NCI-H1048 (cell line): ENCODE measurements around the gene TTLL4.
A peak's percentile ranks its signal among the peaks of the same experiment; 100 is the strongest.
"Not testable (repeated sequence)": the region's sequence is repeated elsewhere in the genome, so short reads cannot be mapped to it uniquely, and the experiment has no call there.

Source experiments
- DNase-seq: peaks from one replicate; lab custom pipeline; 2025; lab: John Stamatoyannopoulos, UW

The TTLL4 gene

GRCh38 chr2:218710687-218711549 is at the start of gene TTLL4:
TSS of gene TTLL4 (plus strand) at chr2:218710835. CDS start at chr2:218737677, 26,842 bp downstream.
- peak; percentile 95 for DNase-seq

DNA sequence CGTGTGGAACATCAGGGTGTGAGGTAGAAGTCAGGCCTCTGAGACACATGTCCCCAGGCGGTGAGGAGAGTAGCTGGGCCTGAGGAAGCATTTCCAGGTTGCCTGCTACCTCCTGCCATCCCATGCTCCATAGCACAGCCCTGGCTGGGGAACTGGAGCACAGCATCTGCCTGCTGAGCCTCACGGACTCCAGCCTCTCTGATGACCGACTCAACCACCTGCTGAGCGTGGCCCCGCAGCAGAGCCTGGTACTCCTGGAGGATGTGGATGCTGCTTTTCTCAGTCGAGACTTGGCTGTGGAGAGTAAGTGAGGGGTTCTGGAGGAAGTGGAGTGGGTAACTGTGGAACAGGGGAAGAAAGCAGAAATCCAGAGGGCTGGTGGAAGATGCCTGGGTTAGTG is 48.3 kb upstream of the TTLL4 start:
- no peak for DNase-seq

- DNase-seq: no peak
Observed at GRCh38 chr2:218662827-218663226, 47.8 kb upstream of the TTLL4 start.

GRCh38 chr2:218663901-218664300 is 46.7 kb upstream of the TTLL4 start:
- no peak for DNase-seq

GRCh38 chr2:218664653-218665052 is 46.0 kb upstream of the TTLL4 start:
- DNase-seq: no peak

- DNase-seq: no peak
Observed at GRCh38 chr2:218671097-218671653, 39.5 kb upstream of the TTLL4 start.

DNA sequence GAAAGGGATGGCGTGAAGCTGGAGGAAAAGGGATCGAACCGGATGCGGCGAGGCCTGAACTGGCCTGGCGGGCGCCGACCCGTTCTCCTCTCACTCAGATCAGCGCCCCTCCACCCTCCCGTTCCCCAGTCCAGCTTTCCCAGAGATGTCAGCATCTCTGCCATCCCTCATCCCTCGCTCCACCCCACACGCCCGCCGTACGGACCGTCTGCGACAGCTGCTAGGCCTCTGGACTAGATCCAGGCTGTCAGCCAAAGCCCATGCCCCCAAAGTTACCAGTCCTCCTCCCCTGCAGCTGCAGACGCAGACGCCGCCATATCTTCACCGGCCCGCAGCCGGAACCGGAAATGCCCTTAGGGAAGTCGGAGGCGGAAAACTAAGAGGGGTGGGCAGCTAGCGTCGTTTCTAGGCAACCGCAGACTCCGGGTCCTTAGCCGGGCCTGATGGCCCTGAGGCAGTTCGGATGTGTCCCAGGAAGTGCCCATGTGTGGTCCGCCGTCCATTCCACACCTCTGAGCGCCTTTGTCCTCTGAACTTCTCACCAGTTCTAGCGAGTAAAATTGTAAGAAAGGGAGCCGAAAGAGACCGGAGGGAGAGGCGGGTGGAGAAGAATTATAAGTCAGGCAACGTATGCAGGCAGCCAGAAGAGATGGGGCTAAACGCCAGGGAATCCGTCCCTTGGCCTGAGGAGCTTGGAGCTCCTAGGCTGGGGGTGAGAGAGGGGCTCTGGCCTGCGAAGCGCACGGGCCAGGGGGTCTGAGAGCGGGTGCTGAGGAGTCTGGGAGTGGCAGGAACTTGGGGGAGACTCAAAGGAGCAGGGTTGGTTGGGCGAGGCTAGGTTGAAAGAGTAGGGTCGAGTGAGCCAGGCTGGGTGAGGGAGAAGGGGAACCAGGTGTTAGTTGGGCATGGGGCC is 38.7 kb upstream of the TTLL4 start, which contains the start of the genes RNF25 and STK36:
Gene RNF25 (minus strand): TSS at position 349 of the 913 bp plus-strand sequence. CDS start 32 bp downstream, at position 317.
Gene STK36 (plus strand): TSS at position 433 of the 913 bp plus-strand sequence. CDS start 744 bp downstream, outside the sequence.
- peak; percentile 69 for DNase-seq

DNA sequence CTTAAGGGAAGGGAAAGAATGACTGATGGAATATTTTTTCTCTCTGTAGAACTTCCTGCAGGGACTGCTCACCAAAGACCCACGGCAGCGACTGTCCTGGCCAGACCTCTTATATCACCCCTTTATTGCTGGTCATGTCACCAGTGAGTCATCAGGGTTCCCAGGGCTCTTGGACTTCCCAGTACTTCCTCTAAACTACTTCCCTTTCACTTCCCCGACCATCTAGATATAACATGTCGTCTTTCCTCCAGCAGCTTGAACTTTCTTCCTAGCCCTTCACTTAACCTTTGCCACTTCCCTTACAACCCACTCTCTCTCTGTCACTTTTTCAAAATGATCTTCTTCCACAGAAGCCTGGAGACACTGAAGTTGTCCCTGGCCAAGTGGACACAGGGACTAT is 31.5 kb upstream of the TTLL4 start:
- DNase-seq: no peak

DNA sequence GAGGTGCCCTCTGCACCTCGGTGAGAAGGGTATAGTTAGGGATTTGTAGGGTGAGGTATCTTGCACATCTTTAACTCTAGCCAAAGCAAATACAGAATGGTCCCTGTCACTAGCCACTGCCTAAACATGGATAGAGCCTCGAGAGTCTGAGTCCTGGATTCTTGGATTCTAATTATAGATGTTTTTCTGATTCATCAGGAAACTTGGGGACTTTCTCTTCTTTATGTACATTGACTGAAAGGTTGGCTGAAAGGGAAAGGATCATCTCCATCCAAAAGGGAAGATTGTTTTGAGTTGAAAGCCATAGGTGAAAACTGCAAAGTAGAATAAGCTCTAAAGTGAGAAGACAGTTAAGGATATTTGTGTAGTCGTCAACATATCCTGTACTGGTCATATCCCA is 30.6 kb upstream of the TTLL4 start:
- DNase-seq: no peak

DNA sequence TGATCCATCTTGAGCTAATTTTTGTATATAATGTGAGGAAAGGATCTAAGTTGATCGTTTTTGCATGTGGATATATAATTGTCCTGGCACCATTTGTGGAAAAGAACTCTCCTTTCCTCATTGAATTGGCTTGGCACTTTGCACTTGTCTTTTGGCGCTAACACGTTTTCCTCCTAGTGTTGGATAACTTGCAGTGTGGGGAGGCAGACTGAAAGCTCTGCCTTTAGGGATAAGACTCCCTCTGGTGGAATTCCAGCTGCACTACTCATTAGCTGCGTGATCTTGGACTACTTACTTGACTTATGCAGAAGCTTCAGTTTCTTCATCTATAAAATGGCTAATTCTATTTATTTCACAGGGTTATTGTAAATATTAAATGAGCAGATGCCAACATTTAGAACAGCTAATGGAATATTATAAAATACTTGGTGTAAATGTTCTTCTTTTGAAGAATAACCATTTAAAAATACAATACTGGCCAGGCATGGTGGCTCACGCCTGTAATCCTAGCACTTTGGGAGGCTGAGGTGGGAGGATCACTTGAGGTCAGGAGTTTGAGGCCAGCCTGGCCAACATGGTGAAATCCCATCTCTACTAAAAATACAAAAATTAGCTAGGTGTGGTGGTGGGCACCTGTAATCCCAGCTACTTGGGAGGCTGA is 23.1 kb upstream of the TTLL4 start:
- not testable (repeated sequence) for DNase-seq

- DNase-seq: no peak
Observed at GRCh38 chr2:218691234-218691633, 19.4 kb upstream of the TTLL4 start.

GRCh38 chr2:218694405-218695145 is 16.1 kb upstream of the TTLL4 start:
- DNase-seq: no peak

DNA sequence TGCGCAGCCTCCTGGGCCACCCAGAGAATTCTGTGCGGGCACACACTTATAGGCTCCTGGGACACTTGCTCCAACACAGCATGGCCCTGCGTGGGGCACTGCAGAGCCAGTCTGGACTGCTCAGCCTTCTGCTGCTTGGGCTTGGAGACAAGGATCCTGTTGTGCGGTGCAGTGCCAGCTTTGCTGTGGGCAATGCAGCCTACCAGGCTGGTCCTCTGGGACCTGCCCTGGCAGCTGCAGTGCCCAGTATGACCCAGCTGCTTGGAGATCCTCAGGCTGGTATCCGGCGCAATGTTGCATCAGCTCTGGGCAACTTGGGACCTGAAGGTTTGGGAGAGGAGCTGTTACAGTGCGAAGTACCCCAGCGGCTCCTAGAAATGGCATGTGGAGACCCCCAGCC is 11.8 kb upstream of the TTLL4 start:
- no peak for DNase-seq

GRCh38 chr2:218701806-218702205 is 8.8 kb upstream of the TTLL4 start:
- no peak for DNase-seq

DNA sequence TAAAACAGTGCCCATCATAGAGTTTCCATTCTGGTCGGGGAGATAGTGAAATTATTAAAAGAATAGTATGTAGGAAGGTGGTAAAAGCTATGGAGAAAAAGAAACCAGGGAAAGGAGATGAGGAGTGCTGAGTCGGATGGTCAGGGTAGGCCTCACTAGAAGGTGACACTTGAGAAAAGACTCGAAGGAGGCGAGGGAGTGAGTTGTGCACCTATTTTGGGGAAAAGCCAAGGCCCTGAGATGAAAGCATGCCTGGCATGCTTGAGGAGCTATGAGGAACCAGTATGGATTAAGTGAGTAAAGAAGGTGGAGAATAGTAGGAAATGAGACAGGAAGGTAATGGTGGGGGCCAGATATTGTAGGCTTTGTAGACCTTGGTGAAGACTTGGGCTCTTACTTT is 7.3 kb upstream of the TTLL4 start:
- DNase-seq: no peak

- DNase-seq: no peak
Observed at GRCh38 chr2:218708086-218708485, 2.5 kb upstream of the TTLL4 start.

- no peak for DNase-seq
Observed at GRCh38 chr2:218709908-218710307, 727 bp upstream of the TTLL4 start.

DNA sequence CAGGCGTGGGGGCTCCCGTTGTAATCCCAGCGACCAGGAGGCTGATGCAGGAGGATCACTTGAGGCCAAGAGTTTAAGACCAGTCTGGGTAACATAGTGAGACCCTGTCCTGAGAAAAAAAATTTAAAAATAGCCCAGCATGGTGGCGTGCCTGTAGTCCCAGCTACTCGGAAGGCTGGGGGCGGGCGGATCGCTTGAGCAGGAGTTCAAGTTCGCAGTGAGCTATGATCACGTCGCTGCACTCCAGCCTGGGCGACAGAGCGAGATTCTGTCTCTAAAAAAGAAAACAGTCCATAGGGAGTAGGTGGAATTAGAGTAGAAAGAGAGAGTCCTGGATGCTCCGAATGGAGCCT is 325 bp upstream of the TTLL4 start:
- DNase-seq: no peak

DNA sequence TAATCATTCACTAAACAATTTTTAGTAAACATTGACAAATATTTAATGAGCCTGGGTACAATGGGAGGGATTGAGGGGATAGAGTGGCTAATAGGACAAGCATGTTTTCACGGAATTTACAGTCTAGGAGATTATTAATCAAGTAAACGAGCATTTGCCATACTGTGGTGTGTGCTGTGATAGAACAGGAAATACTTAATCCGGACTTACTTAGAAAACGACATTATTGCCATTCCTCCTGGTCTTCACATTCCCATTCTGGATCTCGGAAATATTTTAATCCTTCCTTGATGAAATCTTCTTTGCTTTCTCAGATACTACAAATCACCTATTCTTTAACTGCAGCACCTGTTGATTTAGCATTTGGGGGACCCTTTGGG is 905 bp downstream of the TTLL4 start:
- no peak for DNase-seq

- DNase-seq: no peak
Observed at GRCh38 chr2:218713922-218714321, 3.3 kb downstream of the TTLL4 start.

DNA sequence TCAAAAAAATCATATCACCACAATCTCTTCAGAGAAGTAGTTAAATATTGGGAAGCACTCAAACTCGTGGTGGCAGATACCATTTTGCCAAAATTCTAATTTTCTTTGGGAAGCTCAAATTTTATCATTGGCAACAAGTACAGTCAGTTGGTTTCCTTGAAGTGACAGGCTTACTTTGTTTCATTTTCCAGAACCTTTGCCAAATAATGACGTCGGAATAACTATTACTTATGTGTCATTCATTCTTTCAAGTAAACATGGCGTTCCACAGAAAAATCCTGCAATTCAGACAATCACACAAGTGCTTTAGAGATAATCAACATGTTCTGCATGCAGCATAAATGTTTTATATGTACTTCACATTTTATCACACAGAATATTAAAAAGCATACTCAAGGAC is 5.4 kb downstream of the TTLL4 start:
- no peak for DNase-seq
